ENCODE measurements around the gene RASSF7.

Gene RASSF7

GRCh38 chr11:586376-587316 is 25.9 kb downstream of the RASSF7 start:
- no peak for DNase-seq (ENCODE audit: insufficient read length, low spot score)
- TF ChIP-seq, protein P1, sequence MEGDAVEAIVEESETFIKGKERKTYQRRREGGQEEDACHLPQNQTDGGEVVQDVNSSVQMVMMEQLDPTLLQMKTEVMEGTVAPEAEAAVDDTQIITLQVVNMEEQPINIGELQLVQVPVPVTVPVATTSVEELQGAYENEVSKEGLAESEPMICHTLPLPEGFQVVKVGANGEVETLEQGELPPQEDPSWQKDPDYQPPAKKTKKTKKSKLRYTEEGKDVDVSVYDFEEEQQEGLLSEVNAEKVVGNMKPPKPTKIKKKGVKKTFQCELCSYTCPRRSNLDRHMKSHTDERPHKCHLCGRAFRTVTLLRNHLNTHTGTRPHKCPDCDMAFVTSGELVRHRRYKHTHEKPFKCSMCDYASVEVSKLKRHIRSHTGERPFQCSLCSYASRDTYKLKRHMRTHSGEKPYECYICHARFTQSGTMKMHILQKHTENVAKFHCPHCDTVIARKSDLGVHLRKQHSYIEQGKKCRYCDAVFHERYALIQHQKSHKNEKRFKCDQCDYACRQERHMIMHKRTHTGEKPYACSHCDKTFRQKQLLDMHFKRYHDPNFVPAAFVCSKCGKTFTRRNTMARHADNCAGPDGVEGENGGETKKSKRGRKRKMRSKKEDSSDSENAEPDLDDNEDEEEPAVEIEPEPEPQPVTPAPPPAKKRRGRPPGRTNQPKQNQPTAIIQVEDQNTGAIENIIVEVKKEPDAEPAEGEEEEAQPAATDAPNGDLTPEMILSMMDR (IDR thresholded peaks at IDR 0.05; ENCODE audit: insufficient read depth, missing control alignments), result no peak
- no peak for FAIRE-seq

DNA sequence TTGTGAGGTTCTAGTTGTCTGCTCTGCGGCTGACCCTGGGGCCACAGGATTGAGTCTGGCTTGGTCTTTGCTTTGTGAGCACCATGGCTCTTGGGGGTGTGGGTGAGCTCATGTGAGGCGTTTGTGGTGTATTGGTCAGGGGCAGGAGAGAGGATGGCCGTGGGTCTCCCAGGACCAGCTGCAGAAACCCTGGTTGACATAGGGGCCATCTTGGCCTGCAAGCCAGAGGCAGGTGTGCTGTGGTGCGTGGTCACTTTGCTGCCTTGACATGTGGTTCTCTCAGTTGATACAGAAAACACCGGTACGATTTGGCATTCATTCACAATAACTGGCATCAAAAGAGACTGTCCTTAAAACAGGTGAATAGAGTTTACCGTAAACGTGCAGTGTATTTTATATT is 26.8 kb downstream of the RASSF7 start:
- FAIRE-seq (no peak), DNase-seq (ENCODE audit: insufficient read length, low spot score) (no peak)
- TF ChIP-seq, protein P1 (IDR thresholded peaks at IDR 0.05; ENCODE audit: insufficient read depth, missing control alignments), result no peak

- no peak for DNase-seq (ENCODE audit: insufficient read length, low spot score)
- TF ChIP-seq, protein P1 (IDR thresholded peaks at IDR 0.05; ENCODE audit: insufficient read depth, missing control alignments), result no peak
- FAIRE-seq, result no peak
Observed at GRCh38 chr11:587978-588380, 27.2 kb downstream of the RASSF7 start.

GRCh38 chr11:589798-590197 is 29.0 kb downstream of the RASSF7 start:
- no peak for DNase-seq (ENCODE audit: insufficient read length, low spot score)
- TF ChIP-seq, protein P1 (IDR thresholded peaks at IDR 0.05; ENCODE audit: insufficient read depth, missing control alignments), result no peak
- no peak for FAIRE-seq

DNA sequence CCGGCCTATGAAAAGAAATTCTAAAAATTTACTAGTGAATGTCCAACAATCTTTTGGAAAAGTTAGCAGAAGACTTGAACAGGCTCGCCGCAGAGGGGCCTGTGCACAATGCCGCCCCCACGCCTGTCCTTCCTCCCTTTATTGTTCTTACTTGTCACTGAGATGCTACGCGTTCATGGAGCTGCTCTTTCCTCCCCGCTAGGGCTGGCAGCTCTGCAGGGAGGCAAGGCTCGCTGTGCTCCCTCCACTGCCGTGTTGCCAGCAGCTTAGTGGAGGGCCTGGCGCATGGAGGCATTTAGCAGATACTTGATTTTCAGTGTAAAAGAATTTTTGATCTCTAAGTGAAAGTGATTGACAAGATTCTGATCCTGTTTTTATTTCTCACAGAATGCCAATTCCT is 30.2 kb downstream of the RASSF7 start:
- DNase-seq (ENCODE audit: insufficient read length, low spot score) (no peak), FAIRE-seq (no peak)
- TF ChIP-seq, protein P1 (IDR thresholded peaks at IDR 0.05; ENCODE audit: insufficient read depth, missing control alignments), result no peak

DNA sequence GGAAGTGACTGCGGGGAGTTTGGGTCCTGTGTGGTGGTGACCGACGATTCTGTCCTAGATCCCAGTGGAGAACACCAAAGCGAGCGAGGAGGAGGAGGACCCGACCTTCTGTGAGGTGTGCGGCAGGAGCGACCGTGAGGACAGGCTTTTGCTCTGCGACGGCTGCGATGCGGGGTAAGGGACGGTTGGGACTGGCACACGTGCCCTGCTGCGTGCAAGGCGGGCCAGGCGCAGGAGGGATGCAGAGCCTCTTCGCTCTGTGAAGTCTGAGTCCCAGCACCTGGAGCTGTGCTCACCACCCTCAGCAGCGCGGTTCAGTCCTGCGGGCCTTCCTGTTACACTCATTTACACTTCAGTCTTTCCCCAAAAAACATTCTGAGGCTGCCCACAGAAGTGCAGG is 31.7 kb downstream of the RASSF7 start:
- TF ChIP-seq, protein P1 (IDR thresholded peaks at IDR 0.05; ENCODE audit: insufficient read depth, missing control alignments), result no peak
- FAIRE-seq (no peak), DNase-seq (ENCODE audit: insufficient read length, low spot score) (no peak)

DNA sequence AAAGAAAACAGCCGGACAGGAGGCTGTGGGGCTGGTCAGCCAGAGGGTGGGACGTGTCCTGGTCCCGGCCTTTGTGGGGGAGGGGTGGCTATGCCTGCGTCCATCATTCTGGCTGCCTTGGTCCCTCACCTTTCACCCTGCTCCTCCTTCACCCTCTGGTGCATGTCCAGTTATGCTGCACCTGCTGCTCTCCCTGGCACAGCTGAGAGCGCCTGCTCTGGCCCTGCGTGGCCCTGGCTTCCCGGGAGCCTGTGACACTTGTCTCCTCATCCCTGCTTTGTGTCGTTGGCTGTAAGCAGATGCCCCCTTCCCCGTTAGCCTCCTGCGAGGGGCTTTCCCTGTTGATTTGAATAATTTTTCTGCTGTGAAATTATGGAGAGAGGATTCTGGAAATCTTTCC is 32.1 kb downstream of the RASSF7 start:
- FAIRE-seq (no peak), DNase-seq (ENCODE audit: insufficient read length, low spot score) (no peak)
- TF ChIP-seq, protein P1 (IDR thresholded peaks at IDR 0.05; ENCODE audit: insufficient read depth, missing control alignments), result no peak

Measured in D721Med (cell line).